GM18526 (cell line): Measurements from ENCODE around the gene OR4D11.

Experiments used
- POLR2A ChIP-seq: IDR thresholded peaks from 3 replicates; pipeline ENCODE4 v1.6.1; 2011; ENCODE audit not compliant: insufficient read length; ENCODE audit errors: extremely low read depth

Gene OR4D11

DNA sequence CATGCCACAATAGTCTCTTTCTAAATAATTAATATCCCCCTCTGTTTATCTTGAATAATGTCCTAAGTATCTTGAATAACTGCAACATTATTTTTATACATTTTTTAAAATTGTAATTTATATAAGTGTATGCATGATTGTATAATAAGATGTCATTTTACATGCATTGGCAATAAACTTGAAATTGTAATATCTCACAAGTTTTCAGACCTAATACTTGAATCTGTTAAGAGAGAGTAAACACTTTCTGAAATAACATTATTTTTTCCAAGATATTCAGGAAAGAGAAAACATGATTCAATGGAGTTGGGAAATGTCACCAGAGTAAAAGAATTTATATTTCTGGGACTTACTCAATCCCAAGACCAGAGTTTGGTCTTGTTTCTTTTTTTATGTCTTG is at the start of gene OR4D11:
OR4D11 (plus strand) TSS at position 301 of the 400 bp plus-strand sequence; CDS start at position 301, 0 bp downstream.
- TF ChIP-seq POLR2A, result no peak

- no peak for TF ChIP-seq POLR2A
Observed at GRCh38 chr11:59456661-59457060, 46.7 kb upstream of the OR4D11 start, which contains the start of gene OR4D6. TSS of gene OR4D6 (plus strand) at chr11:59456961. CDS start at chr11:59456961, 0 bp downstream.

- no peak for TF ChIP-seq POLR2A
Observed at GRCh38 chr11:59459916-59460315, 43.5 kb upstream of the OR4D11 start.

DNA sequence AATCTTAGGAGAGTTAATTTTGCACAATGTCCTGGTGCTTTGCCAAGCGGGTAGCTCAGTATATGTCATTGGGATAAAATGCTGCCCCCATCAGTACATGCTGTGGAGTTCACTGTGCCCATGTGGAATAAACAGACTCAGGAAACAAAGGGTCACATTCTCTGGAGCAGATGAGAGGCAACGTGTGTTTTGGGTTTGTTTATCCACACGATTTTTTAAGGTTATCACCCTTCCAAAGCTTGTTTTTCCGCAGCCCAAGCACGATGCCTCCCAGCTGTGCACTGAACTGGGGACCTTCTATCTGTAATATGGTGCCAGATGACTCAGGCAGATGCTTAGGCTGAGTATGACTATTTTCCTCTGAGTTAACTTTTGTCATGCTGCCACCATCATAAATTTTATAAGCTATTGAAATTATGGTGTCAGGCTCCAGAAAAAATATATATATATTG is 40.2 kb upstream of the OR4D11 start:
- TF ChIP-seq POLR2A, result no peak

GRCh38 chr11:59473015-59473414 is 30.4 kb upstream of the OR4D11 start, which contains the start of gene OR4D10:
TSS of gene OR4D10 (plus strand) at chr11:59473315. CDS start at chr11:59477430, 4,115 bp downstream.
- TF ChIP-seq POLR2A, result no peak

- TF ChIP-seq POLR2A, result no peak
Observed at GRCh38 chr11:59475176-59475575, 28.2 kb upstream of the OR4D11 start.

DNA sequence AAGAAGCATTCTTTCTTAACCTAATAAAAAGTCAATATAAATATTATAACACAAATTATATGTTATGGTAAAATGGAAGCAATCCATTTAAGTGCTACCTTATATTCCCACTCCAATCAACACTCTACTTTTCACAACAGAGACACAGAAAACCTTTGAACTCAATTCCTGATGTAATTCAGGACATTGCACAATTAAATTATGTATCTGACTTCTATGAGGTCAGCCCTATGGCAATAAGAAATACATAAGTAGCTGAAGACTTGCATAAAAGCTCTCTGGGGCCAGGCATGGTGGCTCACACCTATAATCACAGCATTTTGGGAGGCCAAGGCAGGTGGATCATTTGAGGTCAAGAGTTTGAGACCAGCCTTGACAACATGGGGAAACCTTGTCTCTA is 23.5 kb upstream of the OR4D11 start:
- TF ChIP-seq POLR2A, result no peak

DNA sequence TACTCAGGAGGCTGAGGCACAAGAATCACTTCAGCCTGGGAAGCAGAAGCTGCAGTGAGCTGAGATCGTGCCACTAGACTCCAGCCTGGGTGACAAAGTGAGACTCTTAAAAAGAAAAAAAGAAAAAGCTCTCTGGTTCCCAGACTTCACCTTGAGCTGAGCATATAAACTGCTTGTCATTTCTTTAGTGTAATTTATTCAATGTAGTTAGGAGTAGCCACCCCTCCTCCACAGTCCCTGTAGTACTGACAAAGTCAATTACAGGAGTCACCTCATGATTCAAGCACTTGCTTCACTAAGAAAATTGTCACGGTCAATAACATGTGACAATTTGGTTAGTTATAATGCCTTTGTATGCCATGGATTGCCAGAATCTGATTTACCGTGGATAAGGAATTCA is 23.0 kb upstream of the OR4D11 start:
- no peak for TF ChIP-seq POLR2A

GRCh38 chr11:59501931-59502330 is 1.4 kb upstream of the OR4D11 start:
- no peak for TF ChIP-seq POLR2A

GRCh38 chr11:59510941-59511589 is 7.7 kb downstream of the OR4D11 start, which contains the start of gene OR4D9:
TSS of gene OR4D9 (plus strand) at chr11:59511539. CDS start at chr11:59514913, 3,374 bp downstream.
- TF ChIP-seq POLR2A, result no peak

DNA sequence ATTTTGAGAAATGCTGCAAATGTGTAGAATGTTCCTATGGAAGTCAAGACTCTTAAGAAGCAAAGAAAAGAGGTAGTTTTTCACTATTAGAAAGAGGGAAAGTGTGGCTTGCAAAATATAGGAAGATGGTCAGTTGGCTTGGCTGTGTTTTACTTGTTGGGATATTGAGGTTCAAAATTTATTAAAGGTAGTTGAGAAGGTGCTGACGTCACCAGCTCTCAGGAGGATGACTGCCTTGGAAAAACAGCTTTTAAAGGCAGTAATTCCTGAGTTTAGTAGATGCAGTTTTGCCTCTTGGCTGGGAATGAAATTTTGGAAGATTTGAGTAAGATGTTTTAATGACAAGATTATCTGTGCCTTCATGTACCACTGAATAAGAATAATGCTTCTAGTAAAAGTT is 8.3 kb downstream of the OR4D11 start:
- TF ChIP-seq POLR2A, result no peak

- TF ChIP-seq POLR2A, result no peak
Observed at GRCh38 chr11:59520741-59521140, 17.4 kb downstream of the OR4D11 start.

DNA sequence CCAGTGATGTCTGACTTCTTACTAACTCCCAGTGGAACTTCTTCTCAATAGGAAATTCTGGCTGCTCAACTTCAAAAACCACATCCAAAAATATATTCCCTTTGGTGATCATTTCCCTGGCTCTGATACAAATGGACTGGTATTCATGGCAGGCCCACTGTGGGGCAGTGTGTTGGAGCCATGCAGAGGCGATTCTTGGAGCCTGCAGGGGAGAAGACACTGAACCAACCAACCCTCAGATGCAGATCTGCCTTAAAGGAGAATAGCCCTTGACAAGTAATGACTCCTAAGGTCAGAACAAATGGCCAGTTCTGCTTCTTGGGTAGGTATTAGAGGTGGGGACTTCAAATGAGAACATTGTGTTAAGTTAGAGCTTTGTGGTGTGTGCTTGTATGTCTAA is 20.2 kb downstream of the OR4D11 start:
- no peak for TF ChIP-seq POLR2A

DNA sequence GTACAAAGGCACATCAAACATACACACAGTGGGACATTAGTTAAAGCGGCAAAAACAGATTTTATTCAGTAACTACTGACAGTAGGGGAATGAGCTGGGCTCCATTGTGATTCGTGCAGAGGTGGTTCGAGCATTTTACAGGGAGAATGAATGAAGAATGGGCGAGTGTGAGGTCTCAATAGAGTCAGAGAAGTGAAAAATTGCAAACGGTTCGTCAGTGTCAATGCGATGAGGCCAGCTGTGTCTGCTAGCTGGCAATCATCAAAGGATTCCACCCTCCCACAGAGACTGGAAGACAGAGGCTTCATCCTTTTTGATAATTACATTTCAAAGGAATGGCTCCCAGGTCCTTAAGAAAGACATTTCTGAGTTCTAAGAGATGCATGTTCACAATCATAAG is 25.3 kb downstream of the OR4D11 start:
- no peak for TF ChIP-seq POLR2A

DNA sequence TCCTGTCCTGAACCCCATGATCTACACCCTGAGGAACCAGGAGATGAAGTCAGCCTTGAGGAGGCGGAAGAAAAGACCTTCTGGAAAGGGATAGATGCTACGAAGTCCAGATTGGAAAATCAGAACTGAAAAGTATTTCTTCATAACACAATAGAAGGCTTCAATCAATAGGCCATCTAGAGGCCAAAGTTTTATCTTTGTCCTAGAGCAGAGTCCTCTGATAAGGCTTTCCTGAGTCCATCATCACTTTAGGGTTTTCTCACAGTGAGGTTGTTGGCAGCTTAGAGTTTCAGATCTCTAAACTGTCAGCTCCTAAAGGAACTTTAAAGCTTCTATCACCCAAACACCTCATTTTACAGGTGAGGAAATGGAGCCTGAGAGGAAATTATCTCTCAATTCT is 29.2 kb downstream of the OR4D11 start:
- TF ChIP-seq POLR2A, result no peak

GRCh38 chr11:59534676-59535075 is 31.3 kb downstream of the OR4D11 start:
- TF ChIP-seq POLR2A, result no peak
